Lung (tissue), 12 donors: ENCODE measurements around the gene MAGOH. TPM values are rescaled to one million over a fixed set of nuclear protein-coding genes. Genes with fewer than 3 reads are reported as not detected.
A peak's percentile ranks its signal among the peaks of the same experiment; 100 is the strongest.

Source experiments
- ATAC-seq: fragments of 200-7000 bp; cut with Tn5 transposase; one replicate; pipeline ENCODE4 v1.9.1; 2020; ENCODE audit warnings: moderate number of reproducible peaks; ENCODE audit not compliant: insufficient read depth, low FRiP score
- DNase-seq, 3 donors: peaks; one replicate each; pipeline ENCODE4 v3.0.0-alpha.2; 2013 to 2017
- H3K27ac ChIP-seq, 2 donors: one replicate each; pipeline ENCODE4 v1.5.1; 2013; ENCODE audit warnings: mild to moderate bottlenecking in 2 of 2, moderate library complexity in 2 of 2, control low read depth in 1 of 2, inconsistent platforms in 1 of 2, low read depth in 1 of 2, low read length in 1 of 2
- H3K27me3 ChIP-seq, 3 donors: one replicate each; pipeline ENCODE4 v1.5.1; 2013; ENCODE audit warnings: low read length in 2 of 3; ENCODE audit not compliant: control insufficient read depth in 3 of 3, insufficient read depth in 3 of 3
- H3K36me3 ChIP-seq, 4 donors: one replicate each; pipeline ENCODE4 v1.5.1; 2013; ENCODE audit warnings: low read length in 4 of 4, mild to moderate bottlenecking in 1 of 4, moderate library complexity in 1 of 4; ENCODE audit not compliant: control insufficient read depth in 4 of 4, insufficient read depth in 4 of 4
- H3K4me1 ChIP-seq, 5 donors: one replicate each; pipeline ENCODE4 v1.5.1; 2013; ENCODE audit warnings: low read length in 5 of 5, mild to moderate bottlenecking in 2 of 5, moderate library complexity in 1 of 5; ENCODE audit not compliant: control insufficient read depth in 5 of 5, insufficient read depth in 5 of 5
- H3K4me3 ChIP-seq: one replicate; pipeline ENCODE4 v1.5.1; 2013; ENCODE audit warnings: mild to moderate bottlenecking, control low read depth, moderate library complexity
- H3K9ac ChIP-seq, 2 donors: one replicate each; pipeline ENCODE4 v1.5.1; 2013; ENCODE audit warnings: low read length in 2 of 2, control low read depth in 1 of 2; ENCODE audit not compliant: insufficient read depth in 1 of 2
- H3K9me3 ChIP-seq, 4 donors: one replicate each; pipeline ENCODE4 v1.5.1; 2013; ENCODE audit warnings: low read length in 3 of 4, mild to moderate bottlenecking in 1 of 4, moderate library complexity in 1 of 4; ENCODE audit not compliant: control insufficient read depth in 4 of 4, insufficient read depth in 3 of 4
- WGBS, 2 donors: extraction: QIAGEN DNeasy Blood & Tissue Kit; methylation state at CpG; one replicate each; pipeline ENCODE4 v1.1.7; 2013; 5-methylcytosine and 5-hydroxymethylcytosine counted together
- polyA plus RNA-seq, 2 donors: library from polyadenylated mRNA; stranded (reverse); fragments of 200-250 nt; gene quantifications; one replicate each; pipeline ENCODE4 v1.2.1, GENCODE V29; 2013
- total RNA-seq, 2 donors: library from RNA; depleted of rRNA in 1 of 2; stranded (reverse); fragments of >200 nt in 1 of 2; gene quantifications; one replicate each; pipeline ENCODE4 v1.2.1, GENCODE V29; 2014 to 2021
- TF ChIP-seq, protein P1 (sequence below): IDR thresholded peaks from 2 replicates; pipeline ENCODE4 v1.5.1; 2012; ENCODE audit warnings: mild to moderate bottlenecking; ENCODE audit errors: control extremely low read depth, extremely low read depth
- donor health status: control.
- donor health status: control.
- donor health status: Bipolar disorder and iron deficiency.
- donor health status: healthy.
- donor health status: DM: yes; HTN: yes; CAD: no.

Gene MAGOH
- total and polyA plus RNA-seq, 4 donors, result 33.0 to 141 (median 58.5) TPM

DNA sequence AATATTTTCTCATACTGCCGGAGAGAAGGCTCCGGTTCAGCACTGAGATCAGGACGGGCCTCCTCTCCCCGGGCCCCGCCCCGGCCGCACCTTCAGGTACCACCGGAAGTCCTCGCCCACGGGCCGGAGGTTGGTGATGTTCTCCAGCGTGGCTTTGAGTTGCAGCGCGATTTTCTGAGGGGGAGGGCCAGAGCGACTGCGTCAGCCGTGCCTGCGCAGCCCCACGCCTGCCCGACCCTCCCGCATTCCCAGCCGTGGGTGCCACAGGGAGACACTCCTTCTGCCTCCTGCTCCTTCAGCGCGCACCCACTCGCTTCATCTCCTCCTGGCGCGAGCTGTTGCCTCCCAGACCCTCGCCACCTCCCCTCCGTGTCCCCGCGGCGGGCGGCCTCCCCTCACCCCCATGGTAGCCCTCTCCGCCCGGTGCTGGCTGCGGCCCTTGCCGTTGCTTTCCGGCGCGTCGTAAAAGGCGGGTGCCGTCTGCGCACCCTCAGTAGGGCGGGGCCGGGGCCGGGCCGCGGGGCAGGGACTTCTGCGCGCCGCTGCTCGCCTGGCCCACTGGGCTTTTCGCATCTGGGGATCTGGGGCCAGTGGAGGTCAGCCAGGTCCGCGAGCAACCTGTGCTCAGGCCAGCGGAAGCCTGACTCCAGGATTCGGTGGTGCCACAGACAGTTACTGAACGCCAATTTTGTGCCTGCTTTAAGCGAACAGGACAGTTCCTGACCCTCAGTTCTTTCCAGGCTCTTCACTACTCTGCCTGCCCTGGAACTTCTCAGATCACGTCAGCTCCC lies 18.0 kb downstream of the MAGOH start, which contains the start of gene CZIB:
Gene CZIB, minus strand, starts transcription at position 464 of the 791 bp plus-strand sequence. Its CDS starts 59 bp downstream, at position 405.
- peak within 1 kb of the TSS; percentile 74 to 94 for H3K9ac ChIP-seq
- peak; percentile 93 to 95 (median 93) for DNase-seq
- H3K27me3 ChIP-seq, result no peaks in the 10 kb centered on the region
- H3K36me3 ChIP-seq, result peaks cover 2 to 14% (median 8%) of the 10 kb centered on the region in 4 donors
- ATAC-seq, result peak; percentile 97
- H3K4me3 ChIP-seq, result peak within 1 kb of the TSS; percentile 92
- 1% methylated on average over 61 of the region's 61 CpGs for WGBS, 2 donors
- peak within 1 kb of the TSS; percentile 96 to 99 for H3K27ac ChIP-seq
- H3K4me1 ChIP-seq, result peaks cover 0 to 17% (median 3%) of the 10 kb centered on the region in 5 donors
- TF ChIP-seq, protein P1, sequence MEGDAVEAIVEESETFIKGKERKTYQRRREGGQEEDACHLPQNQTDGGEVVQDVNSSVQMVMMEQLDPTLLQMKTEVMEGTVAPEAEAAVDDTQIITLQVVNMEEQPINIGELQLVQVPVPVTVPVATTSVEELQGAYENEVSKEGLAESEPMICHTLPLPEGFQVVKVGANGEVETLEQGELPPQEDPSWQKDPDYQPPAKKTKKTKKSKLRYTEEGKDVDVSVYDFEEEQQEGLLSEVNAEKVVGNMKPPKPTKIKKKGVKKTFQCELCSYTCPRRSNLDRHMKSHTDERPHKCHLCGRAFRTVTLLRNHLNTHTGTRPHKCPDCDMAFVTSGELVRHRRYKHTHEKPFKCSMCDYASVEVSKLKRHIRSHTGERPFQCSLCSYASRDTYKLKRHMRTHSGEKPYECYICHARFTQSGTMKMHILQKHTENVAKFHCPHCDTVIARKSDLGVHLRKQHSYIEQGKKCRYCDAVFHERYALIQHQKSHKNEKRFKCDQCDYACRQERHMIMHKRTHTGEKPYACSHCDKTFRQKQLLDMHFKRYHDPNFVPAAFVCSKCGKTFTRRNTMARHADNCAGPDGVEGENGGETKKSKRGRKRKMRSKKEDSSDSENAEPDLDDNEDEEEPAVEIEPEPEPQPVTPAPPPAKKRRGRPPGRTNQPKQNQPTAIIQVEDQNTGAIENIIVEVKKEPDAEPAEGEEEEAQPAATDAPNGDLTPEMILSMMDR, result no peak
- no peaks in the 10 kb centered on the region for H3K9me3 ChIP-seq

GRCh38 chr1:53219711-53220110 lies 18.6 kb downstream of the MAGOH start:
- Histone ChIP-seq H3K9ac (peak overlapping the region; percentile 74 to 92), H3K27me3 (no peaks in the 10 kb centered on the region), H3K36me3 (peaks cover 2 to 16% (median 8%) of the 10 kb centered on the region in 4 donors), H3K4me3 (peak overlapping the region; percentile 92), H3K27ac (peak overlapping the region; percentile 59 to 96), H3K9me3 (no peaks in the 10 kb centered on the region), H3K4me1 (peaks cover 0 to 17% (median 3%) of the 10 kb centered on the region in 5 donors)
- ATAC-seq (no peak), DNase-seq (peak in 1 of 3 donors; percentile 5)
- TF ChIP-seq, protein P1, result no peak
- 21 to 31% methylated on average over 8 of the region's 8 CpGs for WGBS, 2 donors

DNA sequence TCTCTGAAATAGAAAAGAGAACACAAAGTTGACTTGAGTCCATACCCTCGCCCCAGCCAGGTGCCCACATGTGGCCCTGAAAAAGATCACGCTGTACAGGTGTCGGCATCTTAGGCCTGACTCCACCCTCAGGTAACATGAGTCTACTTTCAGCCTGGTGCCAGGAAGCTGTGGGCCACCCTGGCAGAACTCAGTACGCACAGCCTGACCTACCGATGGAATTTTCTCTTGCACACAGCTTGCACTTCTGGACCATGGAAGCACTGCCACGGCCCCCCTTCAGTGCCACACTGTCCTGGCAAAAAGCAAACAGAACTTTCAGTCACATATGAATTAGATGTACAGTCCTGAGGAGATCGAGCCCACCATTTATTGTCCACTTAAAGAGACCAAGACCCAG lies 20.1 kb downstream of the MAGOH start:
- DNase-seq, result no peak
- Histone ChIP-seq H3K9me3 (no peaks in the 10 kb centered on the region), H3K9ac (no peak overlapping the region), H3K27me3 (no peaks in the 10 kb centered on the region), H3K27ac (no peak overlapping the region), H3K4me3 (no peak overlapping the region), H3K4me1 (peaks cover 0 to 17% (median 3%) of the 10 kb centered on the region in 5 donors), H3K36me3 (peaks cover 4 to 22% (median 13%) of the 10 kb centered on the region in 4 donors)
- ATAC-seq, result no peak
- WGBS, 2 donors, result 96 to 97% methylated on average over 7 of the region's 7 CpGs
- TF ChIP-seq, protein P1, result no peak
